Tibial nerve (tissue), 4 donors: Measurements from ENCODE around the gene TCEAL6.

Experiments
- EP300 ChIP-seq, 2 donors: sonication (generic); formaldehyde crosslinking; IDR thresholded peaks; one replicate each; pipeline ENCODE4 v1.6.1; 2017; ENCODE audit warnings: antibody characterized with exemption in 2 of 2, mild to moderate bottlenecking in 1 of 2
- POLR2A ChIP-seq, 2 donors: fragments of 450-650 bp; IDR thresholded peaks; one replicate each; pipeline ENCODE4 v1.6.1; 2017; ENCODE audit warnings: antibody characterized with exemption in 2 of 2, mild to moderate bottlenecking in 2 of 2, moderate library complexity in 2 of 2
- TF ChIP-seq, protein P1 (sequence below), 5 experiments: fragments of 200-600 bp in 3 of 5; fragments of 450-650 bp in 2 of 5; sonication (generic) in 3 of 5; IDR thresholded peaks; one replicate each; pipeline ENCODE4 v1.5.1; 2016 to 2019; ENCODE audit warnings: antibody characterized with exemption in 5 of 5, mild to moderate bottlenecking in 3 of 5, moderate library complexity in 2 of 5

DNA sequence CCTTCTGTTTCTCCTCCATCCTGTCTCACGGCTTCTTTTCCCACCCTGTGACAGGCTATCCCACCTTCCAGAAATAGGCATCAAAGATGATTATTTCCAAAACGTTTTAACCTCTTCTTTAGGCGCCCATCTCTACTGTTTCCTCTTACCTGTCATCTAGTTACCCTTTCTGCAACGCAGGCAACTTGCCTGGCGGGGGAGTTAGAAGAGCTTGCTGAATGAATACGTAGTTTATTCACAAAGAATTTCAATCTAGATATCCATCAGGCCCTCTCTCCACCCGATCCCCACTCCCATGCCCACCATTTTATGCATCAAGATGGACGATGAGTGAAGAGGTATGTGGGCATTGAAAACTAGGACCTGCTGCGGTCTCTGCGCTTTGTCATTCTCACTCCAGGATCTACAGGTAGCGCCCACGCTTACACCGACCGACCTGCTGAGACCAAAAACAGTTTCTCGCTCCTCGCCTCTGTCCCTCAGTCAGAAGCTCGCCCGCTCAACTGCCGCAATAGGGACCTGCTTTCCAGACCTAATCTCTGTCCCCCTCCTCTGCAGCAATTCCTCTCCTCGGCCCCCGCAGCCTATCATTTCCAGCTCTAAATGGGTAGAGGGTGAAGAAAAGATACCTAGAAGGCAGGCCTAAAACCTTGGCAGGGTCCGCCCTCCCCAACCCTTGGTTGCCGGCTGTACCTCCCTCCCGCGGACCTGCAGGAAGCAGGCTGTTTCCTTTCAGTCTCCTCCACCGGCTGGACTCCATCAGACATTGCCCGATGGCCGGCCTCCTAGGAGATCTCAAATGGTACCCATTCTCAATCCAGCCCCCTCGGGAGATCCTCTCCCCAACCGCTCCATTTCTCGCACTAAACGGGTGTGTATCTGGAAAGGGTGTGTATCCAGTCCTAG, 12.9 kb upstream of the TCEAL6 start:
- TF ChIP-seq, protein P1, sequence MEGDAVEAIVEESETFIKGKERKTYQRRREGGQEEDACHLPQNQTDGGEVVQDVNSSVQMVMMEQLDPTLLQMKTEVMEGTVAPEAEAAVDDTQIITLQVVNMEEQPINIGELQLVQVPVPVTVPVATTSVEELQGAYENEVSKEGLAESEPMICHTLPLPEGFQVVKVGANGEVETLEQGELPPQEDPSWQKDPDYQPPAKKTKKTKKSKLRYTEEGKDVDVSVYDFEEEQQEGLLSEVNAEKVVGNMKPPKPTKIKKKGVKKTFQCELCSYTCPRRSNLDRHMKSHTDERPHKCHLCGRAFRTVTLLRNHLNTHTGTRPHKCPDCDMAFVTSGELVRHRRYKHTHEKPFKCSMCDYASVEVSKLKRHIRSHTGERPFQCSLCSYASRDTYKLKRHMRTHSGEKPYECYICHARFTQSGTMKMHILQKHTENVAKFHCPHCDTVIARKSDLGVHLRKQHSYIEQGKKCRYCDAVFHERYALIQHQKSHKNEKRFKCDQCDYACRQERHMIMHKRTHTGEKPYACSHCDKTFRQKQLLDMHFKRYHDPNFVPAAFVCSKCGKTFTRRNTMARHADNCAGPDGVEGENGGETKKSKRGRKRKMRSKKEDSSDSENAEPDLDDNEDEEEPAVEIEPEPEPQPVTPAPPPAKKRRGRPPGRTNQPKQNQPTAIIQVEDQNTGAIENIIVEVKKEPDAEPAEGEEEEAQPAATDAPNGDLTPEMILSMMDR (IDR thresholded peaks at IDR 0.05): no peak
- TF ChIP-seq POLR2A (IDR thresholded peaks at IDR 0.05) (no peak), EP300 (IDR thresholded peaks at IDR 0.05) (no peak)
